ENCODE data around the gene MAGI1.

DNA sequence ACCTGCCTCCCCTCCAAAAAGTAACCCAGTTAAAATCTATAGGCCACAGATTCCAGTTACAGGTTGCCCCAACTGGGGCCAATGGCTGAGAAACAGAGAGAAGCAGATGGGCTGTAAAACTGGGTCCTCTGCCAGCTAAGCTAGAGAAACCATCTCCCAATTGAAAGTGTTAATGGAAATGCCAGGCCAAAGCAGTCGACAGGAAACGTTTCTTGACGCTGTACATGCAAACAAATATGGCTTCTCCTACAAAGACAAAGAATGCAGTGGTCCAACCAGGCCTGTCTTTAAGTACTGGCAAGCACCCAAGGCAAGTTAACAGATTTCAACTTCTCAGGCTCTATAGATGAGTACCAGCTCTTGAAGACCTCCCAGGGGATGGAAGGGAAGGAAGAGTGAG lies 71.3 kb downstream of the MAGI1 start:
- TF ChIP-seq BHLHE40 (IDR thresholded peaks at IDR 0.05; ENCODE audit: borderline replicate concordance) (no peak), SP1 (IDR thresholded peaks at IDR 0.05) (no peak), FOXA1 (IDR thresholded peaks at IDR 0.05) (no peak), FOXM1 (IDR thresholded peaks at IDR 0.05; ENCODE audit: borderline replicate concordance) (no peak), NFRKB (IDR thresholded peaks at IDR 0.05) (no peak), FOXK2 (IDR thresholded peaks at IDR 0.05) (no peak), ARNT (IDR thresholded peaks at IDR 0.05) (no peak), LEF1 (IDR thresholded peaks at IDR 0.05; ENCODE audit: borderline replicate concordance) (no peak)
- TF ChIP-seq, protein P1, sequence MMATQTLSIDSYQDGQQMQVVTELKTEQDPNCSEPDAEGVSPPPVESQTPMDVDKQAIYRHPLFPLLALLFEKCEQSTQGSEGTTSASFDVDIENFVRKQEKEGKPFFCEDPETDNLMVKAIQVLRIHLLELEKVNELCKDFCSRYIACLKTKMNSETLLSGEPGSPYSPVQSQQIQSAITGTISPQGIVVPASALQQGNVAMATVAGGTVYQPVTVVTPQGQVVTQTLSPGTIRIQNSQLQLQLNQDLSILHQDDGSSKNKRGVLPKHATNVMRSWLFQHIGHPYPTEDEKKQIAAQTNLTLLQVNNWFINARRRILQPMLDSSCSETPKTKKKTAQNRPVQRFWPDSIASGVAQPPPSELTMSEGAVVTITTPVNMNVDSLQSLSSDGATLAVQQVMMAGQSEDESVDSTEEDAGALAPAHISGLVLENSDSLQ (IDR thresholded peaks at IDR 0.05), result no peak

All from HEK293T (cell line).